ENCODE results near the gene CMTM6.
A peak's percentile ranks its signal among the peaks of the same experiment; 100 is the strongest.

Gene CMTM6

GRCh38 chr3:32498992-32499391, 3.7 kb downstream of the CMTM6 start:
- no peaks in the 10 kb centered on the region for H3K27me3 ChIP-seq (ENCODE audit: control insufficient read depth, low read length)
- peak overlapping the region; percentile 77 for H3K4me2 ChIP-seq (ENCODE audit: low read length)
- no peaks in the 10 kb centered on the region for H3K36me3 ChIP-seq (ENCODE audit: control insufficient read depth, low read length)
- peaks cover 63% of the 10 kb centered on the region for H3K79me2 ChIP-seq (ENCODE audit: control insufficient read depth, low read length)
- TF ChIP-seq, protein P1, sequence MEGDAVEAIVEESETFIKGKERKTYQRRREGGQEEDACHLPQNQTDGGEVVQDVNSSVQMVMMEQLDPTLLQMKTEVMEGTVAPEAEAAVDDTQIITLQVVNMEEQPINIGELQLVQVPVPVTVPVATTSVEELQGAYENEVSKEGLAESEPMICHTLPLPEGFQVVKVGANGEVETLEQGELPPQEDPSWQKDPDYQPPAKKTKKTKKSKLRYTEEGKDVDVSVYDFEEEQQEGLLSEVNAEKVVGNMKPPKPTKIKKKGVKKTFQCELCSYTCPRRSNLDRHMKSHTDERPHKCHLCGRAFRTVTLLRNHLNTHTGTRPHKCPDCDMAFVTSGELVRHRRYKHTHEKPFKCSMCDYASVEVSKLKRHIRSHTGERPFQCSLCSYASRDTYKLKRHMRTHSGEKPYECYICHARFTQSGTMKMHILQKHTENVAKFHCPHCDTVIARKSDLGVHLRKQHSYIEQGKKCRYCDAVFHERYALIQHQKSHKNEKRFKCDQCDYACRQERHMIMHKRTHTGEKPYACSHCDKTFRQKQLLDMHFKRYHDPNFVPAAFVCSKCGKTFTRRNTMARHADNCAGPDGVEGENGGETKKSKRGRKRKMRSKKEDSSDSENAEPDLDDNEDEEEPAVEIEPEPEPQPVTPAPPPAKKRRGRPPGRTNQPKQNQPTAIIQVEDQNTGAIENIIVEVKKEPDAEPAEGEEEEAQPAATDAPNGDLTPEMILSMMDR (IDR thresholded peaks at IDR 0.05; ENCODE audit: low read depth, low read length, poor library complexity, severe bottlenecking): no peak
- no peak for TF ChIP-seq EZH2phosphoT487 (IDR thresholded peaks at IDR 0.05; ENCODE audit: borderline replicate concordance, low read length)
- no peaks in the 10 kb centered on the region for H3K9me3 ChIP-seq (ENCODE audit: control insufficient read depth, insufficient read depth, low read length)
- H3F3A ChIP-seq (ENCODE audit: control insufficient read depth, insufficient read depth): peaks cover 10% of the 10 kb centered on the region
- no peak overlapping the region for H3K4me3 ChIP-seq (ENCODE audit: low read length)
- H4K20me1 ChIP-seq (ENCODE audit: control insufficient read depth, insufficient read depth, low read depth, low read length): 0 out of 2 replicates have a peak, but pooled peaks cover 7% of the 10 kb centered on the region
- H3K4me1 ChIP-seq (ENCODE audit: control insufficient read depth, low read length): peaks cover 61% of the 10 kb centered on the region
- H3K27ac ChIP-seq (ENCODE audit: low read depth, low read length): no peak overlapping the region
- H3K9me2 ChIP-seq (replicated peaks; ENCODE audit: control insufficient read depth, low read length): no peaks in the 10 kb centered on the region

DNA sequence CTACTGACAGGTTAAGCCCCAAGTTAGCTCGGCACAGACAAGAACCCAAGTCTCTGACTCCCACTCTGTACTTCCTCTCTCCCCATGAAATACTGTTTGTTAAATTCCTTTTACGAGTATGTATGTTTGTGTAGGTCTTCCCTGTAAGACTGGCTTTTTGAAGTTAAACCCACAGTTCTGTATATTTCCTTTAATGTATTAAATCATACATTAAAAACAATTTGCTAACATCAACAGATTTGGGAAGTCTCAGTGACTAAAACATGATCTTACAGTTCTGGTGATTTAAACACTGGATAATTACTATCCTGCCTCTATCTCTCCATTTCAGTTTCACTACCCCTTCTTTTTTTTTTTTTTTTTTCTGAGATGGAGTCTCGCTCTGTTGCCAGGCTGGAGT, 4.4 kb downstream of the CMTM6 start:
- Histone ChIP-seq H3K27me3 (ENCODE audit: control insufficient read depth, low read length) (no peaks in the 10 kb centered on the region), H3K4me3 (ENCODE audit: low read length) (peak overlapping the region; percentile 26; the same call in 1 of the 2 replicates), H3F3A (ENCODE audit: control insufficient read depth, insufficient read depth) (peaks cover 10% of the 10 kb centered on the region), H3K27ac (ENCODE audit: low read depth, low read length) (peak overlapping the region; percentile 26; the same call in 1 of the 2 replicates), H4K20me1 (ENCODE audit: control insufficient read depth, insufficient read depth, low read depth, low read length) (0 out of 2 replicates have a peak, but pooled peaks cover 7% of the 10 kb centered on the region), H3K9me3 (ENCODE audit: control insufficient read depth, insufficient read depth, low read length) (no peaks in the 10 kb centered on the region), H3K4me2 (ENCODE audit: low read length) (peak overlapping the region; percentile 77), H3K36me3 (ENCODE audit: control insufficient read depth, low read length) (no peaks in the 10 kb centered on the region), H3K79me2 (ENCODE audit: control insufficient read depth, low read length) (peaks cover 71% of the 10 kb centered on the region), H3K9me2 (replicated peaks; ENCODE audit: control insufficient read depth, low read length) (no peaks in the 10 kb centered on the region), H3K4me1 (ENCODE audit: control insufficient read depth, low read length) (peaks cover 59% of the 10 kb centered on the region)
- no peak for TF ChIP-seq EZH2phosphoT487 (IDR thresholded peaks at IDR 0.05; ENCODE audit: borderline replicate concordance, low read length)
- TF ChIP-seq, protein P1 (IDR thresholded peaks at IDR 0.05; ENCODE audit: low read depth, low read length, poor library complexity, severe bottlenecking): no peak

DNA sequence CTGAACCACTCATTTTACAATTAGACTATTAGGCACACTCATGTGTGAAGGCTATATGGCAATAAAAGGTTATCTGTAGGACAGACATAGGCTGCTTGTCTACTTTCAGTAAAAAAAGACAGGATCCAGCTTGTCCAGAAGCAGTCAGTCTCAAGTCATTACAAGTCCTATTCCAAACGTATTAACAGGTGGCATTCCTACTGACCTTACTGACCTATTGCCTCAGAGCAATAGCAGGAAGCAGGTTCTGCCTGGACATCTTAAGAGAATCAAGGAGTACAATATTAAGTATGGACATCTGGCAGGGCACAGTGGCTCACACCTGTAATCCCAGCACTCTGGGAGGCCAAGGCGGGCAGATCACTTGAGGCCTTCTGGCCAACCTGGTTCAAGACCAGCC, 7.0 kb downstream of the CMTM6 start:
- H3K27me3 ChIP-seq (ENCODE audit: control insufficient read depth, low read length): no peaks in the 10 kb centered on the region
- no peak overlapping the region for H3K27ac ChIP-seq (ENCODE audit: low read depth, low read length)
- H3F3A ChIP-seq (ENCODE audit: control insufficient read depth, insufficient read depth): peaks cover 8% of the 10 kb centered on the region; the same call in 1 of the 2 replicates
- peaks cover 66% of the 10 kb centered on the region for H3K79me2 ChIP-seq (ENCODE audit: control insufficient read depth, low read length)
- H4K20me1 ChIP-seq (ENCODE audit: control insufficient read depth, insufficient read depth, low read depth, low read length): peaks cover 4% of the 10 kb centered on the region; the same call in 1 of the 2 replicates
- H3K9me3 ChIP-seq (ENCODE audit: control insufficient read depth, insufficient read depth, low read length): no peaks in the 10 kb centered on the region
- H3K4me3 ChIP-seq (ENCODE audit: low read length): no peak overlapping the region
- peaks cover 43% of the 10 kb centered on the region for H3K4me1 ChIP-seq (ENCODE audit: control insufficient read depth, low read length)
- TF ChIP-seq EZH2phosphoT487 (IDR thresholded peaks at IDR 0.05; ENCODE audit: borderline replicate concordance, low read length): no peak
- TF ChIP-seq, protein P1 (IDR thresholded peaks at IDR 0.05; ENCODE audit: low read depth, low read length, poor library complexity, severe bottlenecking): no peak
- peaks cover 15% of the 10 kb centered on the region for H3K36me3 ChIP-seq (ENCODE audit: control insufficient read depth, low read length)
- H3K9me2 ChIP-seq (replicated peaks; ENCODE audit: control insufficient read depth, low read length): no peaks in the 10 kb centered on the region
- peak overlapping the region; percentile 32; the same call in 1 of the 2 replicates for H3K4me2 ChIP-seq (ENCODE audit: low read length)

All from DOHH2 (cell line).